GM10248 (cell line): ENCODE results near the gene FOSL2.
"Not testable (repeated sequence)": the region's sequence is repeated elsewhere in the genome, so short reads cannot be mapped to it uniquely, and the experiment has no call there.

Experiments used
- CTCF ChIA-PET: fragments of 300-600 bp; sonication (Branson Sonifier 250); formaldehyde crosslinking; extraction: SDS; loops from one replicate; lab custom pipeline; 2021; ENCODE audit warnings: antibody characterized with exemption; lab: Yijun Ruan, JAX
- POLR2A ChIA-PET: fragments of 350-650 bp; sonication (Branson Sonifier 250); formaldehyde crosslinking; extraction: SDS; loops from one replicate; lab custom pipeline; 2020; ENCODE audit warnings: antibody characterized with exemption; lab: Yijun Ruan, JAX
- DNase-seq: peaks from one replicate; pipeline ENCODE4 v3.0.0; 2012; ENCODE audit errors: extremely low spot score
- TF ChIP-seq, protein P1 (sequence below): IDR thresholded peaks from 2 replicates; pipeline ENCODE4 v1.5.1; 2012; ENCODE audit warnings: mild to moderate bottlenecking, low read depth; ENCODE audit errors: extremely low read depth, missing control alignments, control extremely low read depth

Gene FOSL2

DNA sequence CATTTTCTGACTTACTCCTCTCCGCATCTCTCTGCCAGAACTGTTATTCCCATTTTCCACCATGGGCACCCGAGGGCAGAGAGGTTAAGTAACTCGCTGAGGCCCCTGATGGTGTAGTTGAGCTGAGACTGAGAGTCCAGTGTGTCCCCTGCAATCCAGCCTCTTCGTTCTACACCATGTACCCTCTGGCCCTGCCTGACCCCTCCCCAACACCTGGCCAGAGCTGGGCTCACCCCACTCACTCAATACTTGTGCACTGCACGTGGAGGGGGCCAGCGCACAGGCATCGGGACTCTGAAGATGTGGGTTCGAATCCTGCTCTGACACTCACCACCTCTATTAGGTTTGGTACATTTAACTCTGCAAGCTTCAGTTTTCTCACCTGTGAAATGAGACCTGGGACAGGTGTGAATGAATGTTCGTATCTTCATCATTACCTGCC is 24.3 kb upstream of the FOSL2 start:
- ChIA-PET CTCF (interaction anchor here (1.0 kb wide), 1 partner anchor 14 kb away, joined by 3 read pairs; no protein-coding TSS in a partner anchor), POLR2A (no interaction called here)
- TF ChIP-seq, protein P1, sequence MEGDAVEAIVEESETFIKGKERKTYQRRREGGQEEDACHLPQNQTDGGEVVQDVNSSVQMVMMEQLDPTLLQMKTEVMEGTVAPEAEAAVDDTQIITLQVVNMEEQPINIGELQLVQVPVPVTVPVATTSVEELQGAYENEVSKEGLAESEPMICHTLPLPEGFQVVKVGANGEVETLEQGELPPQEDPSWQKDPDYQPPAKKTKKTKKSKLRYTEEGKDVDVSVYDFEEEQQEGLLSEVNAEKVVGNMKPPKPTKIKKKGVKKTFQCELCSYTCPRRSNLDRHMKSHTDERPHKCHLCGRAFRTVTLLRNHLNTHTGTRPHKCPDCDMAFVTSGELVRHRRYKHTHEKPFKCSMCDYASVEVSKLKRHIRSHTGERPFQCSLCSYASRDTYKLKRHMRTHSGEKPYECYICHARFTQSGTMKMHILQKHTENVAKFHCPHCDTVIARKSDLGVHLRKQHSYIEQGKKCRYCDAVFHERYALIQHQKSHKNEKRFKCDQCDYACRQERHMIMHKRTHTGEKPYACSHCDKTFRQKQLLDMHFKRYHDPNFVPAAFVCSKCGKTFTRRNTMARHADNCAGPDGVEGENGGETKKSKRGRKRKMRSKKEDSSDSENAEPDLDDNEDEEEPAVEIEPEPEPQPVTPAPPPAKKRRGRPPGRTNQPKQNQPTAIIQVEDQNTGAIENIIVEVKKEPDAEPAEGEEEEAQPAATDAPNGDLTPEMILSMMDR, result no peak
- no peak for DNase-seq

GRCh38 chr2:28369358-28369757 is 23.3 kb upstream of the FOSL2 start:
- TF ChIP-seq, protein P1, result no peak
- ChIA-PET CTCF (interaction anchor here (1.1 kb wide), 1 partner anchor 9 kb away, joined by 6 read pairs; no protein-coding TSS in a partner anchor), POLR2A (no interaction called here)
- DNase-seq, result no peak

DNA sequence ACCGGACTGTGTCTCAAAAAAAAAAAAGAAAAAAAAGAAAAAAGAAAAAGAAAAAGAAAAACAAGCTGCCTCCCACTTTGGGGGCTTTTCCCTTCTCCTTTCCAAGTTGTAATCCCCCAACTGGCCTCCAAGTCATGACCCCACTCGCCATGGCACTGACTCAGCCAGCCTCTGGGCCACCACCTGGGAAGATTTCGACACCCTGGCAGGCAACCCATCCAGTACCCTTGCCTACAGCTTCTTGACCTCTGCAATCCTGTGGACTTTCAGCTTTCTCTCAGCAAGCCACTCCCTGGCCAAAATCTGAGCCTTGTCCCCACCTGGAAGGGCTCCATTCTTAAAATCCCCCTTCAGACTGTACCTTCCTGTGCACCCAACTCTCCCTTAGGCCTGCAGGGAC is 22.3 kb upstream of the FOSL2 start:
- ChIA-PET CTCF (interaction anchor here (0.8 kb wide), 1 partner anchor 9 kb away, joined by 3 read pairs; no protein-coding TSS in a partner anchor), POLR2A (no interaction called here)
- no peak for DNase-seq
- TF ChIP-seq, protein P1, result no peak

GRCh38 chr2:28371728-28372127 is 20.9 kb upstream of the FOSL2 start:
- CTCF ChIA-PET, DNase-seq, POLR2A ChIA-PET: not testable (repeated sequence)

DNA sequence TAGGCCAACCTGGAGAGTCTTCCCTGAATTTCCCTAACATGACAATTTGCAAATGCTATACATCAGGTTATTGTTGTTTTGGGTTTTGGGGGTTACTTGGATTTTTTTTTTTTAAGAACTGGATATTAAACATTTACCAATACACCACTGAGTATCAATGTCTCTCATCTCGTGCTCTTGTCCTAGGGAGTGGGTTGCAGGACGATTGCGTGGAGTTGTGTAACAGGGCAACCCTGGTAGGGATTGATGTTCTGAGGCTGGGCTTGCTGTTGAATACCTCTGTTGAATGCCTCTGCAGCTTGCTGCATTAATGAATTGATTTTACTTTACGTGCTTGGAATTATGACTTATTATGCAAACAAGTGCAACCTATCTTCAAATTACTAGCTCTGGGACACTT is 18.8 kb upstream of the FOSL2 start:
- DNase-seq, result no peak
- POLR2A ChIA-PET, result no interaction called here
- CTCF ChIA-PET, result no interaction called here
- TF ChIP-seq, protein P1, result no peak

DNA sequence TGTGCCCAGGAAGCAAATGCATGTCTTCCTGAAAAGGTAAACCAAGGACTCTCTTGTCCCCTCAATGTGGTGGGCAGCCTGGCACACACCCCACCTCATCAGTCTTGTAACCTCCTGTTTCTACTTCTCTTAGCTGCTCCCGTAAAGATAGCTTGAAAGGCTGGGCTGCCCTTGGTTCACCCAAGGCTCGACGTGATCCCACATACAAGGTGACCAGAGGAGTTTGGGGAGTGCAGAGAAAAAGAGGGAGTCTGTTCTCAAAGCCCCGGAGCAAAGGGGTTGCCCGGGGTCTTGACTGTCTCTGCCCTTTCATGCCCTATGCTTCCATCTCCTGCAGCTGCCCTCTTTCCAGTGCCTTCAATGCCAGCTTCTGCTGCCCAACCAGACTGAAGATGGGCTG is 18.3 kb upstream of the FOSL2 start:
- TF ChIP-seq, protein P1, result no peak
- no peak for DNase-seq
- ChIA-PET CTCF (no interaction called here), POLR2A (no interaction called here)

DNA sequence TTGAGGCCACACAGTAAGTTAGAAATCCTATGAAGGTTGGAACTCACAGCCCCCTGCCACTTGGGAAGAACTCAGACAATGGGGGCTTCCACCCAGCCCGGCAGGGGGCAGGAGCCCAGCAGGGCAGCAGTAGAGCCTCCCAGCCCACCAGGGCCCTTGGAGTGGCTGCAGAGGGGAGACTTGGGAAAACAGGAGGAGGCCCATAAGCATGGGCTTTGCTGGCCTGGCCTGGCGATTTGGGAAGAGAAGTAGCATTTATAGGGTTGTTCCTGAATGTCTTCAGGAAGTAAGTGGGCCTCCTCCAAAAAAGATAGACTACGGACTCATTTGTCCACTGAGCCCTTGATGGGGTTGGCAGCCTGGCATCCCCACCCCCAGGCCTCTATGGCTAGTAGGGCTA is 17.4 kb upstream of the FOSL2 start:
- DNase-seq, result no peak
- CTCF ChIA-PET, result no interaction called here
- POLR2A ChIA-PET, result no interaction called here
- TF ChIP-seq, protein P1, result no peak
